HepG2 (cell line): Measurements from ENCODE around the gene MMD2. TPM values are rescaled to one million over a fixed set of nuclear protein-coding genes. Genes with fewer than 3 reads are reported as not detected.
A peak's percentile ranks its signal among the peaks of the same experiment; 100 is the strongest.

ENCODE experiments used
- ATAC-seq: fragments of 200-7000 bp; cut with Tn5 transposase; 3 replicates; pipeline ENCODE4 v1.9.1; 2020; ENCODE audit warnings: mild to moderate bottlenecking, moderate library complexity
- BruUV-seq: library from RNA; stranded (reverse); fragments of 400-500 nt; replicated peaks from 2 replicates; lab custom pipeline; 2021; lab: Mats Ljungman, UMichigan
- CTCF ChIA-PET: fragments of 300-600 bp; formaldehyde crosslinking; extraction: SDS; loops from one replicate; lab custom pipeline; 2021; ENCODE audit warnings: low total read pairs, inconsistent platforms, low intra/inter-chr PET ratio; lab: Yijun Ruan, JAX
- POLR2A ChIA-PET: fragments of 350-600 bp; sonication (Branson Sonifier 250); formaldehyde crosslinking; loops from one replicate; lab custom pipeline; 2020; ENCODE audit warnings: antibody characterized with exemption, inconsistent platforms; lab: Yijun Ruan, JAX
- DNase-seq: peaks from one replicate; pipeline ENCODE4 v3.0.0-alpha.2; 2015; ENCODE audit warnings: low spot score
- FAIRE-seq: peaks from 3 replicates; lab custom pipeline; 2011; peaks lifted over from hg19 to GRCh38; lab: Jason Lieb, UNC
- H2AFZ ChIP-seq: one replicate; pipeline ENCODE4 v1.6.1; 2011; ENCODE audit warnings: low read length, inconsistent platforms
- H3K27ac ChIP-seq: fragments of 300-600 bp; 3 replicates; pipeline ENCODE4 v1.8.0; 2011; ENCODE audit warnings: mixed run types, mild to moderate bottlenecking, mixed read lengths, low read length, inconsistent platforms; ENCODE audit not compliant: insufficient read depth; ENCODE audit errors: extremely low read length
- H3K27me3 ChIP-seq, 2 experiments: fragments of 200-600 bp in 1 of 2; 2 replicates in 1 of 2; 3 replicates in 1 of 2; pipeline versions ENCODE4 v1.6.0 to v1.8.0; 2011; ENCODE audit warnings: low read length in 2 of 2, mild to moderate bottlenecking in 2 of 2, moderate library complexity in 2 of 2, inconsistent platforms in 1 of 2; ENCODE audit not compliant: insufficient read depth in 2 of 2, control insufficient read depth in 1 of 2
- H3K36me3 ChIP-seq, 2 experiments: fragments of 200-600 bp in 1 of 2; replicated peaks in 1 of 2; 2 replicates in 1 of 2; 3 replicates in 1 of 2; pipeline versions ENCODE4 v1.5.1 to v1.8.0; 2011; ENCODE audit warnings: low read length in 2 of 2, inconsistent platforms in 1 of 2; ENCODE audit not compliant: insufficient read depth in 2 of 2, control insufficient read depth in 1 of 2
- H3K4me1 ChIP-seq: 2 replicates; pipeline ENCODE4 v1.5.1; 2012; ENCODE audit warnings: low read length, inconsistent platforms; ENCODE audit not compliant: insufficient read depth
- H3K4me2 ChIP-seq: 2 replicates; pipeline ENCODE4 v1.6.0; 2011; ENCODE audit warnings: low read depth, low read length, inconsistent platforms
- H3K4me3 ChIP-seq, 3 experiments: fragments of 200-600 bp in 1 of 3; sonication (generic), shearing (Covaris generic) in 1 of 3; replicated peaks in 1 of 3; 2 replicates each; pipeline ENCODE4 v1.5.1; 2011 to 2016; ENCODE audit warnings: low read length in 3 of 3, inconsistent platforms in 2 of 3, low read depth in 2 of 3, mild to moderate bottlenecking in 2 of 3, control low read depth in 1 of 3, mixed read lengths in 1 of 3; ENCODE audit not compliant: insufficient read depth in 1 of 3
- H3K79me2 ChIP-seq: one replicate; pipeline ENCODE4 v1.6.1; 2011; ENCODE audit warnings: low read length, inconsistent platforms; ENCODE audit not compliant: insufficient read depth
- H3K9ac ChIP-seq: 2 replicates; pipeline ENCODE4 v1.6.0; 2011; ENCODE audit warnings: mild to moderate bottlenecking, low read depth, low read length, inconsistent platforms; ENCODE audit not compliant: insufficient read depth
- H3K9me3 ChIP-seq: 2 replicates; pipeline ENCODE4 v1.5.1; 2012; ENCODE audit warnings: mild to moderate bottlenecking, low read length
- H4K20me1 ChIP-seq: 2 replicates; pipeline ENCODE4 v1.6.0; 2011; ENCODE audit warnings: inconsistent platforms, mild to moderate bottlenecking, low read length, moderate library complexity; ENCODE audit not compliant: insufficient read depth
- MXI1 ChIP-seq: IDR thresholded peaks from 3 replicates; pipeline ENCODE4 v1.6.1; 2012; ENCODE audit warnings: low read depth, low read length, inconsistent platforms, borderline replicate concordance
- RBM39 ChIP-seq: fragments of 200-400 bp; formaldehyde crosslinking; IDR thresholded peaks from one replicate; pipeline ENCODE4 v1.6.1; 2018; ENCODE audit warnings: antibody characterized with exemption, mild to moderate bottlenecking, low read depth, low read length; ENCODE audit not compliant: poor library complexity, severe bottlenecking
- RFX1 ChIP-seq: fragments of 450-650 bp; IDR thresholded peaks from 2 replicates; pipeline ENCODE4 v1.6.1; 2017
- RFX3 ChIP-seq: IDR thresholded peaks from 2 replicates; pipeline ENCODE4 v1.6.1; 2016; ENCODE audit warnings: missing biosample characterization, missing genetic modification reagents
- RFX5 ChIP-seq: IDR thresholded peaks from 2 replicates; pipeline ENCODE4 v1.6.1; 2011; ENCODE audit warnings: low read depth, low read length, improper control_type of control experiment
- SATB2 ChIP-seq: sonication (generic); formaldehyde crosslinking; IDR thresholded peaks from 2 replicates; pipeline ENCODE4 v1.5.0; 2020; ENCODE audit warnings: missing genetic modification reagents
- U2AF2 ChIP-seq: fragments of 200-400 bp; formaldehyde crosslinking; IDR thresholded peaks from 2 replicates; pipeline ENCODE4 v1.6.1; 2017; ENCODE audit warnings: low read depth, mild to moderate bottlenecking, low read length
- XRCC5 ChIP-seq: fragments of 200-400 bp; formaldehyde crosslinking; optimal IDR thresholded peaks from 2 replicates; pipeline ENCODE3; 2017; ENCODE audit warnings: mild to moderate bottlenecking, low read length
- ZMYM2 ChIP-seq: sonication (generic); formaldehyde crosslinking; IDR thresholded peaks from 2 replicates; pipeline ENCODE4 v1.8.0; 2022; ENCODE audit warnings: mild to moderate bottlenecking, missing genetic modification reagents
- ZNF768 ChIP-seq: sonication (generic); formaldehyde crosslinking; IDR thresholded peaks from 2 replicates; pipeline ENCODE4 v1.4.0; 2020; ENCODE audit warnings: missing genetic modification reagents
- WGBS: methylation state at CpG from one replicate; pipeline ENCODE4 v1.1.6; 2017; ENCODE audit warnings: low lambda C conversion rate; 5-methylcytosine and 5-hydroxymethylcytosine counted together
- in situ Hi-C: cut with HindIII; loops from 2 replicates; pipeline ENCODE4 v1.10.0; 2017; ENCODE audit warnings: low pct_unique_long_range_greater_than_20kb; ENCODE audit not compliant: extremely low pct_ligation_motif_present
- intact Hi-C: fragments of 100-400 bp; cut with micrococcal nuclease; formaldehyde crosslinking; loops from one replicate; pipeline ENCODE4 v1.10.0; 2022; ENCODE audit not compliant: unreplicated experiment
- polyA plus RNA-seq, 8 experiments: library from polyadenylated mRNA; depleted of rRNA in 3 of 8; stranded (reverse) in 7 of 8; unstranded in 1 of 8; fragments of >200 nt; fragmentation: Illumina TruSeq in 4 of 8; extraction: Trizol in 4 of 8; gene quantifications; 2 replicates each; pipeline versions ENCODE4 v1.2.1 to v1.2.3, GENCODE V29; 2011 to 2016; ENCODE audit warnings: low read depth in 4 of 8, missing spikeins in 1 of 8, mixed read lengths in 1 of 8; ENCODE audit not compliant: insufficient read depth in 1 of 8
- total RNA-seq, 5 experiments: library from RNA; depleted of rRNA; stranded (reverse); fragments of >200 nt; fragmentation: Illumina TruSeq; extraction: Trizol; gene quantifications; 2 replicates each; pipeline ENCODE4 v1.2.3, GENCODE V29; 2016; ENCODE audit warnings: low read depth in 1 of 5
- TF ChIP-seq, protein P1 (sequence below): conservative IDR thresholded peaks from 2 replicates; pipeline ENCODE4 v1.6.1; 2018; ENCODE audit warnings: missing genetic modification reagents
- TF ChIP-seq, protein P2 (sequence below): sonication (generic); formaldehyde crosslinking; IDR thresholded peaks from 2 replicates; pipeline ENCODE4 v1.4.0; 2020; ENCODE audit warnings: mild to moderate bottlenecking, missing genetic modification reagents

MMD2 gene
- total and polyA plus RNA-seq, 2 of the 13 experiments (the other 11 are each of a cell fraction or from before 2014, with no cell fraction given), result not detected

DNA sequence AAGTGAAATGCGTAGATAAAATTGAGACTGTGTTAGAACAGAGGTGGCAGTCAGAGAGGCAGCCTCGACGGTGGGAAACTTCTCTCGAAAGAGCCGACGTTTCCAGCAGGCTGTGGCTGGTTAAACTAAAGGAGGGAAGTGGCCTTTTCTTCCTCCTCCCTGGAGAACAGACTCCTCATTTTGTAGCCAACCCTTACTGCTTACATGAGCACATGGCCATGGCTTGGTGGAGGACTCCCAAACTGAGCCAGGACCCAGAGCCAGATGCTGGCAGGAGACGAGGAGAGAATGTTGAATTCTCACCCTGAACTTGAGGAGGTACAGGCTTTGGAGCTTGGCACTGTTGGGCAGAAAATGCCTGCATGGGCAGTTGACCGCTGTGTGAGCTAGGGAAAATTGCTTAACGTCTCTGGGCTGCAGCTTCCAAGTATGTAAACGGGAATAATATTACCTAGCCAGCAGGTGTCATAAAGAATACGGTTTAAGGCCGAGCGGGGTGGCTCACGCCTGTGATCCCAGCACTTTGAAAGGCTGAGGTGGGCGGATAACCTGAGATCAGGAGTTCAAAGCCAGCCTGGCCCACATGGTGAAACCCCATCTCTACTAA, 24.5 kb downstream of the MMD2 start:
- Histone ChIP-seq H3K4me2 (no peak overlapping the region), H2AFZ (no peak overlapping the region), H4K20me1 (no peaks in the 10 kb centered on the region), H3K79me2 (no peaks in the 10 kb centered on the region), H3K4me1 (no peaks in the 10 kb centered on the region), H3K27ac (no peak overlapping the region), H3K36me3 (no peaks in the 10 kb centered on the region), H3K9ac (no peak overlapping the region), H3K9me3 (no peaks in the 10 kb centered on the region), H3K4me3 (no peak overlapping the region), H3K27me3 (peaks cover 1 to 4% of the 10 kb centered on the region in 2 experiments; a peak in 2 of 5 replicates)
- ATAC-seq, result no peak
- BruUV-seq, result no TSS peak
- TF ChIP-seq, protein P1, sequence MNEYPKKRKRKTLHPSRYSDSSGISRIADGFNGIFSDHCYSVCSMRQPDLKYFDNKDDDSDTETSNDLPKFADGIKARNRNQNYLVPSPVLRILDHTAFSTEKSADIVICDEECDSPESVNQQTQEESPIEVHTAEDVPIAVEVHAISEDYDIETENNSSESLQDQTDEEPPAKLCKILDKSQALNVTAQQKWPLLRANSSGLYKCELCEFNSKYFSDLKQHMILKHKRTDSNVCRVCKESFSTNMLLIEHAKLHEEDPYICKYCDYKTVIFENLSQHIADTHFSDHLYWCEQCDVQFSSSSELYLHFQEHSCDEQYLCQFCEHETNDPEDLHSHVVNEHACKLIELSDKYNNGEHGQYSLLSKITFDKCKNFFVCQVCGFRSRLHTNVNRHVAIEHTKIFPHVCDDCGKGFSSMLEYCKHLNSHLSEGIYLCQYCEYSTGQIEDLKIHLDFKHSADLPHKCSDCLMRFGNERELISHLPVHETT (CRISPR knock-in tag), result no peak
- TF ChIP-seq ZNF768 (CRISPR knock-in tag), result peak; percentile 95
- FAIRE-seq, result no peak
- ChIA-PET POLR2A (no interaction called here), CTCF (no interaction called here)
- no peak for DNase-seq
- 28% methylated on average over 15 of the region's 15 CpGs for WGBS
- in situ Hi-C loops, result no loop called here
- intact Hi-C loops, result no loop called here

DNA sequence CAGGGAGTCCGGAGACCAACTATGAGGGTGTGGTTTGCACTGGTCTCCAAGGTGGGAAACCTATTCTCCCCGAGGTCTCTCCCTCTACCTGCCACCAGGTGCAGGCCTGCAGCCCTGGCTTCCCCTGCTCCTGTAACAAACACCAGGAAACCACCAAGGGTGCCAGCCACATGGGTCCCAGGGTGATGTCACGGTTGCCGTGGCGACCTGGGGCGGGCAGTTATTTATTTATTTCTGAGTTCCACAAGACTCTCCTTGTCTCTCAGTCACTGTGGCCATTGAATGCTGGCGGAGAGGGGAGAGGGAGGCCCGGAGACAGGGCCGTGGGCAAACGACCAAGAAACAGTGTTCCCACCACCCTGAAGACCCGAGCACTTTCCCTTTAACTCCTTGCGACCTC, 27.0 kb downstream of the MMD2 start:
- Histone ChIP-seq H3K9me3 (no peaks in the 10 kb centered on the region), H3K27me3 (peaks cover 0 to 13% of the 10 kb centered on the region in 2 experiments; a peak in 2 of 5 replicates), H3K79me2 (no peaks in the 10 kb centered on the region), H3K36me3 (no peaks in the 10 kb centered on the region), H3K4me2 (no peak overlapping the region), H3K4me3 (no peak overlapping the region), H3K27ac (no peak overlapping the region), H4K20me1 (no peaks in the 10 kb centered on the region), H2AFZ (no peak overlapping the region), H3K4me1 (no peaks in the 10 kb centered on the region), H3K9ac (no peak overlapping the region)
- POLR2A ChIA-PET, result no interaction called here
- CTCF ChIA-PET, result no interaction called here
- TF ChIP-seq RFX3 (CRISPR knock-in tag), result peak; percentile 83
- TF ChIP-seq RBM39, result no peak
- peak; percentile 67; the same call in 1 of the 2 replicates for TF ChIP-seq RFX1
- TF ChIP-seq U2AF2, result 0 out of 2 replicates have a peak, but pooled peaks have one; percentile 34
- no peak for TF ChIP-seq SATB2 (CRISPR knock-in tag)
- peak; percentile 51; the same call in 1 of the 3 replicates for TF ChIP-seq MXI1
- TF ChIP-seq, protein P2, sequence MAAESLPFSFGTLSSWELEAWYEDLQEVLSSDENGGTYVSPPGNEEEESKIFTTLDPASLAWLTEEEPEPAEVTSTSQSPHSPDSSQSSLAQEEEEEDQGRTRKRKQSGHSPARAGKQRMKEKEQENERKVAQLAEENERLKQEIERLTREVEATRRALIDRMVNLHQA (CRISPR knock-in tag), result no peak
- peak; percentile 84 for TF ChIP-seq RFX5
- TF ChIP-seq XRCC5, result no peak
- no peak for TF ChIP-seq ZMYM2
- BruUV-seq, result no TSS peak
- 4% methylated on average over 11 of the region's 12 CpGs for WGBS
- intact Hi-C loops (no loop called here), in situ Hi-C loops (no loop called here)
- FAIRE-seq (no peak), ATAC-seq (peak; percentile 81), DNase-seq (peak; percentile 37)
